Osteoblast (primary cell): Measurements from ENCODE around the gene PPEF1. TPM values are rescaled to one million over a fixed set of nuclear protein-coding genes. Genes with fewer than 3 reads are reported as not detected.
A peak's percentile ranks its signal among the peaks of the same experiment; 100 is the strongest.

Source experiments
- DNase-seq: peaks from one replicate; pipeline ENCODE4 v3.0.0; 2011; ENCODE audit warnings: low spot score, mixed read lengths; ENCODE audit not compliant: insufficient read length; ENCODE audit errors: missing footprints
- H2AFZ ChIP-seq: 2 replicates; pipeline ENCODE4 v1.6.0; 2011; ENCODE audit warnings: mild to moderate bottlenecking, low read length
- H3K27ac ChIP-seq: 2 replicates; pipeline ENCODE4 v1.5.1; 2011; ENCODE audit warnings: mild to moderate bottlenecking, low read depth, low read length, moderate library complexity
- H3K27me3 ChIP-seq: 2 replicates; pipeline ENCODE4 v1.6.0; 2012; ENCODE audit warnings: mild to moderate bottlenecking, control low read depth, inconsistent platforms, low read length, moderate library complexity; ENCODE audit not compliant: insufficient read depth
- H3K36me3 ChIP-seq: 2 replicates; pipeline ENCODE4 v1.5.1; 2011; ENCODE audit warnings: mild to moderate bottlenecking, low read length, control low read depth, moderate library complexity; ENCODE audit not compliant: insufficient read depth
- H3K4me1 ChIP-seq: 2 replicates; pipeline ENCODE4 v1.5.1; 2011; ENCODE audit warnings: mild to moderate bottlenecking, low read length, control low read depth, moderate library complexity; ENCODE audit not compliant: insufficient read depth
- H3K4me2 ChIP-seq: 2 replicates; pipeline ENCODE4 v1.6.0; 2011; ENCODE audit warnings: mild to moderate bottlenecking, low read length; ENCODE audit not compliant: insufficient read depth
- H3K4me3 ChIP-seq: fragments of 200-600 bp; sonication (generic); 3 replicates; pipeline ENCODE4 v1.5.1; 2012; ENCODE audit warnings: mild to moderate bottlenecking, low read length, inconsistent platforms; ENCODE audit not compliant: insufficient read depth
- H3K79me2 ChIP-seq: 2 replicates; pipeline ENCODE4 v1.6.0; 2012; ENCODE audit warnings: mild to moderate bottlenecking, low read length, control low read depth, inconsistent platforms; ENCODE audit not compliant: insufficient read depth
- H3K9me3 ChIP-seq: 2 replicates; pipeline ENCODE4 v1.5.1; 2011; ENCODE audit warnings: low read depth, low read length, control low read depth
- H4K20me1 ChIP-seq: 2 replicates; pipeline ENCODE4 v1.6.0; 2012; ENCODE audit warnings: mild to moderate bottlenecking, low read length, control low read depth; ENCODE audit not compliant: insufficient read depth
- CTCF ChIP-seq: IDR thresholded peaks from 2 replicates; pipeline ENCODE4 v1.5.1; 2011; ENCODE audit warnings: mild to moderate bottlenecking, low read depth, low read length, moderate library complexity; ENCODE audit errors: extremely low read depth
- total RNA-seq: library from RNA; depleted of rRNA; stranded (reverse); fragments of >200 nt; gene quantifications from 2 replicates; pipeline ENCODE4 v1.2.3, GENCODE V29; 2012

The PPEF1 gene
- total RNA-seq, 1 donor = under 0.01 TPM

GRCh38 chrX:18696653-18697052 lies 10.8 kb upstream of the PPEF1 start:
- Histone ChIP-seq H4K20me1 (no peaks in the 10 kb centered on the region), H3K79me2 (no peaks in the 10 kb centered on the region), H3K4me3 (no peak overlapping the region), H3K4me2 (no peak overlapping the region), H2AFZ (no peak overlapping the region), H3K4me1 (no peaks in the 10 kb centered on the region), H3K27me3 (no peaks in the 10 kb centered on the region), H3K9me3 (no peaks in the 10 kb centered on the region), H3K27ac (no peak overlapping the region), H3K36me3 (no peaks in the 10 kb centered on the region)
- TF ChIP-seq CTCF = no peak
- no peak for DNase-seq

- no peaks in the 10 kb centered on the region for H3K4me1 ChIP-seq
- H3K9me3 ChIP-seq = no peaks in the 10 kb centered on the region
- no peaks in the 10 kb centered on the region for H3K27me3 ChIP-seq
- no peak for TF ChIP-seq CTCF
- H2AFZ ChIP-seq = no peak overlapping the region
- peak; percentile 38 for DNase-seq
- no peaks in the 10 kb centered on the region for H3K36me3 ChIP-seq
- H3K27ac ChIP-seq = no peak overlapping the region
- H3K79me2 ChIP-seq = no peaks in the 10 kb centered on the region
- H3K4me2 ChIP-seq = no peak overlapping the region
- H3K4me3 ChIP-seq = no peak overlapping the region
- no peaks in the 10 kb centered on the region for H4K20me1 ChIP-seq
Measured at GRCh38 chrX:18698737-18699650, 8.5 kb upstream of the PPEF1 start.

- Histone ChIP-seq H3K9me3 (no peaks in the 10 kb centered on the region), H3K36me3 (no peaks in the 10 kb centered on the region), H4K20me1 (no peaks in the 10 kb centered on the region), H3K27ac (no peak overlapping the region), H3K27me3 (no peaks in the 10 kb centered on the region), H3K4me3 (no peak overlapping the region), H3K4me1 (no peaks in the 10 kb centered on the region), H3K4me2 (no peak overlapping the region), H2AFZ (no peak overlapping the region), H3K79me2 (no peaks in the 10 kb centered on the region)
- TF ChIP-seq CTCF = no peak
- DNase-seq = no peak
Measured at GRCh38 chrX:18701621-18702361, 5.7 kb upstream of the PPEF1 start.
